ENCODE data around the gene RREB1. TPM values are rescaled to one million over a fixed set of nuclear protein-coding genes. Genes with fewer than 3 reads are reported as not detected.

RREB1 gene
- total RNA-seq, 2 experiments from 2014 or later, result 10.8 to 12.2 TPM

GRCh38 chr6:7175462-7175861 is 67.7 kb downstream of the RREB1 start:
- H3K27me3 Mint-ChIP-seq (ENCODE audit: low read depth), result no peaks in the 10 kb centered on the region
- CTCF ChIA-PET, result no interaction called here
- no peak for DNase-seq
- H3K4me3 Mint-ChIP-seq, result no peak overlapping the region
- H3K27ac Mint-ChIP-seq, result no peak overlapping the region
- H3K4me1 Mint-ChIP-seq (ENCODE audit: low read depth), result peaks cover 14% of the 10 kb centered on the region
- peaks cover 3% of the 10 kb centered on the region for H3K36me3 Mint-ChIP-seq (ENCODE audit: low read depth)
- no peaks in the 10 kb centered on the region for H3K9me3 Mint-ChIP-seq
- intact Hi-C loops (cut with micrococcal nuclease), result no loop called here

GRCh38 chr6:7176208-7176607 is 68.4 kb downstream of the RREB1 start:
- DNase-seq, result no peak
- intact Hi-C loops (cut with micrococcal nuclease), result no loop called here
- Mint-ChIP-seq H3K36me3 (ENCODE audit: low read depth) (peaks cover 9% of the 10 kb centered on the region), H3K27ac (no peak overlapping the region), H3K4me1 (ENCODE audit: low read depth) (peaks cover 9% of the 10 kb centered on the region), H3K9me3 (no peaks in the 10 kb centered on the region), H3K4me3 (no peak overlapping the region), H3K27me3 (ENCODE audit: low read depth) (no peaks in the 10 kb centered on the region)
- CTCF ChIA-PET, result no interaction called here

- CTCF ChIA-PET, result interaction anchor here (0.6 kb wide), 1 partner anchor 12 kb away, joined by 3 read pairs; no protein-coding TSS in a partner anchor
- no peaks in the 10 kb centered on the region for H3K27me3 Mint-ChIP-seq (ENCODE audit: low read depth)
- H3K4me1 Mint-ChIP-seq (ENCODE audit: low read depth), result peaks cover 6% of the 10 kb centered on the region
- H3K4me3 Mint-ChIP-seq, result no peak overlapping the region
- intact Hi-C loops (cut with micrococcal nuclease), result no loop called here
- no peak for DNase-seq
- no peaks in the 10 kb centered on the region for H3K9me3 Mint-ChIP-seq
- H3K36me3 Mint-ChIP-seq (ENCODE audit: low read depth), result peaks cover 19% of the 10 kb centered on the region
- H3K27ac Mint-ChIP-seq, result no peak overlapping the region
Measured at GRCh38 chr6:7178280-7178679, 70.5 kb downstream of the RREB1 start.

- intact Hi-C loops (cut with micrococcal nuclease), result no loop called here
- no peaks in the 10 kb centered on the region for H3K9me3 Mint-ChIP-seq
- no peaks in the 10 kb centered on the region for H3K27me3 Mint-ChIP-seq (ENCODE audit: low read depth)
- no peak overlapping the region for H3K27ac Mint-ChIP-seq
- peaks cover 2% of the 10 kb centered on the region for H3K4me1 Mint-ChIP-seq (ENCODE audit: low read depth)
- DNase-seq, result no peak
- H3K36me3 Mint-ChIP-seq (ENCODE audit: low read depth), result peaks cover 29% of the 10 kb centered on the region
- H3K4me3 Mint-ChIP-seq, result no peak overlapping the region
- CTCF ChIA-PET, result interaction anchor here (0.9 kb wide), 1 partner anchor 16 kb away, joined by 3 read pairs; no protein-coding TSS in a partner anchor
Measured at GRCh38 chr6:7180751-7181150, 73.0 kb downstream of the RREB1 start.

GRCh38 chr6:7183707-7184106 is 75.9 kb downstream of the RREB1 start:
- no peak overlapping the region for H3K27ac Mint-ChIP-seq
- intact Hi-C loops (cut with micrococcal nuclease), result no loop called here
- H3K4me1 Mint-ChIP-seq (ENCODE audit: low read depth), result peaks cover 2% of the 10 kb centered on the region
- no peak for DNase-seq
- CTCF ChIA-PET, result interaction anchor here (0.7 kb wide), 1 partner anchor 14 kb away, joined by 3 read pairs; no protein-coding TSS in a partner anchor
- H3K36me3 Mint-ChIP-seq (ENCODE audit: low read depth), result peaks cover 35% of the 10 kb centered on the region
- no peaks in the 10 kb centered on the region for H3K9me3 Mint-ChIP-seq
- no peaks in the 10 kb centered on the region for H3K27me3 Mint-ChIP-seq (ENCODE audit: low read depth)
- H3K4me3 Mint-ChIP-seq, result no peak overlapping the region

- Mint-ChIP-seq H3K27me3 (ENCODE audit: low read depth) (no peaks in the 10 kb centered on the region), H3K4me1 (ENCODE audit: low read depth) (peaks cover 2% of the 10 kb centered on the region), H3K4me3 (no peak overlapping the region), H3K27ac (no peak overlapping the region), H3K9me3 (no peaks in the 10 kb centered on the region), H3K36me3 (ENCODE audit: low read depth) (peaks cover 36% of the 10 kb centered on the region)
- CTCF ChIA-PET, result no interaction called here
- intact Hi-C loops (cut with micrococcal nuclease), result no loop called here
- DNase-seq, result no peak
Measured at GRCh38 chr6:7184502-7184901, 76.7 kb downstream of the RREB1 start.

- CTCF ChIA-PET, result interaction anchor here (0.7 kb wide), 1 partner anchor 18 kb away, joined by 3 read pairs; no protein-coding TSS in a partner anchor
- no peak overlapping the region for H3K4me3 Mint-ChIP-seq
- no peaks in the 10 kb centered on the region for H3K9me3 Mint-ChIP-seq
- no peak overlapping the region for H3K27ac Mint-ChIP-seq
- DNase-seq, result no peak
- intact Hi-C loops (cut with micrococcal nuclease), result no loop called here
- no peaks in the 10 kb centered on the region for H3K27me3 Mint-ChIP-seq (ENCODE audit: low read depth)
- H3K36me3 Mint-ChIP-seq (ENCODE audit: low read depth), result peaks cover 38% of the 10 kb centered on the region
- peaks cover 2% of the 10 kb centered on the region for H3K4me1 Mint-ChIP-seq (ENCODE audit: low read depth)
Measured at GRCh38 chr6:7185561-7185960, 77.8 kb downstream of the RREB1 start.

GRCh38 chr6:7188492-7188891 is 80.7 kb downstream of the RREB1 start:
- Mint-ChIP-seq H3K4me1 (ENCODE audit: low read depth) (peaks cover 7% of the 10 kb centered on the region), H3K4me3 (no peak overlapping the region), H3K27ac (no peak overlapping the region), H3K9me3 (no peaks in the 10 kb centered on the region), H3K36me3 (ENCODE audit: low read depth) (peaks cover 41% of the 10 kb centered on the region), H3K27me3 (ENCODE audit: low read depth) (no peaks in the 10 kb centered on the region)
- intact Hi-C loops (cut with micrococcal nuclease), result no loop called here
- no peak for DNase-seq
- CTCF ChIA-PET, result no interaction called here

GRCh38 chr6:7189101-7189758 is 81.5 kb downstream of the RREB1 start:
- Mint-ChIP-seq H3K27me3 (ENCODE audit: low read depth) (no peaks in the 10 kb centered on the region), H3K36me3 (ENCODE audit: low read depth) (peaks cover 39% of the 10 kb centered on the region), H3K27ac (no peak overlapping the region), H3K9me3 (no peaks in the 10 kb centered on the region), H3K4me3 (no peak overlapping the region), H3K4me1 (ENCODE audit: low read depth) (peaks cover 7% of the 10 kb centered on the region)
- DNase-seq, result no peak
- intact Hi-C loops (cut with micrococcal nuclease), result no loop called here
- CTCF ChIA-PET, result no interaction called here

GRCh38 chr6:7190791-7191190 is 83.0 kb downstream of the RREB1 start:
- Mint-ChIP-seq H3K36me3 (ENCODE audit: low read depth) (peaks cover 36% of the 10 kb centered on the region), H3K4me3 (no peak overlapping the region), H3K27me3 (ENCODE audit: low read depth) (no peaks in the 10 kb centered on the region)

GRCh38 chr6:7193122-7193521 is 85.4 kb downstream of the RREB1 start:
- no peak overlapping the region for H3K27ac Mint-ChIP-seq
- no peaks in the 10 kb centered on the region for H3K9me3 Mint-ChIP-seq
- no peak for DNase-seq
- H3K27me3 Mint-ChIP-seq (ENCODE audit: low read depth), result no peaks in the 10 kb centered on the region
- H3K4me3 Mint-ChIP-seq, result no peak overlapping the region
- intact Hi-C loops (cut with micrococcal nuclease), result no loop called here
- H3K36me3 Mint-ChIP-seq (ENCODE audit: low read depth), result peaks cover 36% of the 10 kb centered on the region
- CTCF ChIA-PET, result no interaction called here
- H3K4me1 Mint-ChIP-seq (ENCODE audit: low read depth), result peaks cover 36% of the 10 kb centered on the region

More at GRCh38 chr6:7190791-7191190, 83.0 kb downstream of the RREB1 start:
- no peak overlapping the region for H3K27ac Mint-ChIP-seq
- H3K9me3 Mint-ChIP-seq, result no peaks in the 10 kb centered on the region
- intact Hi-C loops (cut with micrococcal nuclease), result no loop called here
- peaks cover 21% of the 10 kb centered on the region for H3K4me1 Mint-ChIP-seq (ENCODE audit: low read depth)
- DNase-seq, result no peak
- CTCF ChIA-PET, result no interaction called here

GRCh38 chr6:7194657-7195056 is 86.9 kb downstream of the RREB1 start:
- intact Hi-C loops (cut with micrococcal nuclease), result no loop called here
- no peak for DNase-seq
- Mint-ChIP-seq H3K36me3 (ENCODE audit: low read depth) (peaks cover 29% of the 10 kb centered on the region), H3K4me1 (ENCODE audit: low read depth) (peaks cover 36% of the 10 kb centered on the region), H3K27ac (no peak overlapping the region), H3K4me3 (no peak overlapping the region), H3K9me3 (no peaks in the 10 kb centered on the region), H3K27me3 (ENCODE audit: low read depth) (no peaks in the 10 kb centered on the region)
- CTCF ChIA-PET, result no interaction called here

- Mint-ChIP-seq H3K4me1 (ENCODE audit: low read depth) (peaks cover 36% of the 10 kb centered on the region), H3K9me3 (no peaks in the 10 kb centered on the region), H3K36me3 (ENCODE audit: low read depth) (peaks cover 28% of the 10 kb centered on the region), H3K27me3 (ENCODE audit: low read depth) (no peaks in the 10 kb centered on the region), H3K27ac (no peak overlapping the region), H3K4me3 (no peak overlapping the region)
- intact Hi-C loops (cut with micrococcal nuclease), result no loop called here
- CTCF ChIA-PET, result no interaction called here
- DNase-seq, result no peak
Measured at GRCh38 chr6:7195339-7196018, 87.7 kb downstream of the RREB1 start.

All from activated naive CD4-positive, alpha-beta T cell treated with anti-CD3 and anti-CD28 coated beads for 36 hours (primary cell).